GM19035 (cell line): ENCODE results near the gene DAPK3.
"Not testable (repeated sequence)": the region's sequence is repeated elsewhere in the genome, so short reads cannot be mapped to it uniquely, and the experiment has no call there.

ENCODE experiments used
- ATAC-seq: cut with Tn5 transposase; IDR thresholded peaks from one replicate; pipeline ENCODE4 v1.9.1; 2021; ENCODE audit not compliant: unreplicated experiment

DAPK3 gene

DNA sequence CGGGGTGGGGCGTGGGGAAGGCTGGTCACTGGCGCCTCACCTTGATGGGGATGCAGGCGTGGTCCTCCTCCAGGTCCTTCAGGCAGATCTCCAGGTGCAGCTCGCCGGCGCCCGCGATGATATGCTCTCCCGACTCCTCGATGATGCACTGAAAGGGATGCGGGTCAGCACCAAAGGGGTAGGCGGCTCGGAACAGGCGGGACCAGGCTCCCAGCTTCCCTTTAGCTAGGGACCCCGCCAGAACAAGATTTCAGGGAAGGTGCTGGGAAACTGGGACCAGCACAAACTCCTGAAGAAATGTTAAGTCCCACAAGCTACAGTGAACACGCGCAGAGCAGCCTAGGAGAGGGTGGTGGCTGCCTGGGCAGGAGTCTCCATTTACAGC is 8.4 kb upstream of the DAPK3 start:
- no peak for ATAC-seq

DNA sequence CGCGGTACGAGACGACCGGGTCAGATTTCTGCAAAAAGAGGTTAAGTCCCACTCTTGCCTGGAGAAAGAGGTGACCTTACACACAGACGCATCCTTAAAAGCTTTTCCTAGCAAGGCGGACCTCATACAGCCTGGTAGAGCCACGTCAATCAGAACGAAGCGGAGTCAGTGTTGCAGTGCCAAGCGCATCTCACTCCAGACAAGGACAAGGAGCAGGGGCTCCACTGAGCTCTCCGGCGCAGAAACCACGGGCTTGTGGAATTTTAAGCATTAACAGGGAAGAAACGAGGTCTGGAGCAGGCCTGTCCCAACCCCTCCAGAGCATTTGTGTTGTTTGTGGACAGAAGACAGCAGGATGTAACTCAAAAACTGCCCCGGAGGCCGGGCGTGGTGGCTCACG is 7.2 kb upstream of the DAPK3 start:
- no peak for ATAC-seq

DNA sequence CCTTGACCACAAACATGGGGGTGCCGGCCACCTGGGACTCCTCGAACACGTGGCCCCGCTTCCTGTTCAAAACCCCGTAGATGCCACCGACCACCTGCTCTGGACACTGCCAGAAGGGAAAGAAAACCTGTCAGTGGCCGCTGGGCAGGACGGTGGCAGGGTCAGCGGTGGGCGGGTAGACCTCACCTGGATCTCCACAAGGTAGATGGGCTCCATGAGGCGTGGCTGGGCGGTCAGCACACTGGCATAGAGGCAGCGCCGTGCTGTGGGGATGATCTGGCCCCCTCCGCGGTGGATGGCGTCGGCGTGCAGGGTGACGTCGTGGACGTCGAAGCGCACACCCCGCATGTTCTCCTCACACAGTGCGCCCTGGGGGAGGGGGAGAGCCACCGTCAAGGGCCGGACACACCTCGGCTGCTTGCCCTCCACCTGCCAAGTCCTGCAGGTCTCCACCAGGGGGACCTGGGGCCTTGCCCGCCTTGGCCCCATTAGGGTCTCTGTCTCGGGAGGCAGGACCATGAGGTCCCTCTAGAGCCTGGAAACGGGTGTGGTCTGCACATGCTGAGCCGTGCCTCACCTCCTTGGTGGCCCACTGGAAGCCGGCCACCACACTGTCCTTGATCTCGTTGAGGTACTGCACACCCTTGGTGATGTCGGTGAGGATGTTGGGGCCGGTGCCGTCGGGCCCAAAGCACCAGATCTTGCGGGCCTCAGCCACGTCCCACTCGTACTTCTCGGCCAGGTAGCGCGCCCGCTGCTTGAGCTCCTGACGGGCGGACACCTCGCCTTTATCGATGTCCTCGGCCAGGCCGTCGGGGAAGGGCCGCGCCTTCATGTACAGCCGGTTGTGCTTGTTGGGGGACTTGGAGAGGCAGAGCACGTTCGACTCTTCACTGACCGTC is 6.6 kb upstream of the DAPK3 start:
- no peak for ATAC-seq

DNA sequence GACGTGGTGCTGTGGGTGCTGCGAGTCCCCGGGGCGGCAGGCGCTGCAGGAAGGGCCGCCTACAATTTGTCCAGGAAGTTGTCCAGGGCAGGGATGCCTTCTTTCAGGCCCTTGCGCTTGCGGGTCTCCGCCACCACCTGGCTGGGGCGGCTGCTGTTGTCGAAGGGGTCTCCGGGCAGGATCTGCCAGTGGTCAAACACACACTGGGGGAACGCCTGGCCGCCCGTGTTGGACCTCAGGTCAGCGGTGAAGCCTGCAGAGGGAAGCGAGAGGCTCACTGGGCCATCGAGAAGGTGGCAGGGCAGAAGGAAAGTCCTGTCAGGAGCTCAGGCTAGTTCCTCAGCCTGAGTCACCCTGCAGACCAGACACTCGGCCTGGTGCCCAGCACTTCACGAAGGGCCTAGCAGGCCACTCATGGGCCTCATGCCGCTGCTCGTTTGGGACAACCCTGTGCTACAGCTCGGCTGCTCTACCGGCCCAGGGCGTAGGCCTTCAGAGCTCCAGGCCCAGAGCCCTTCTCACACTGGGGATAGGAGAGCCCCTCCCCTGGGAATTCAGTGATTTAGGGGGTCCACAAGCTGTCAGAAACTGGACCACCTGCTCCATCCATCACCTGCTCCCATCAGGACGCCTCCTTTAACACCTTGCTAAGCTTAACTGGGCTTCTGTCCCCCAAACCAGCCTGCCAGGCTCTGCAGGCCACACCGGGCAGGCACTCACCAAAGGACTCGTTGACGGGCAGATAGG is 5.8 kb upstream of the DAPK3 start:
- ATAC-seq, result no peak

DNA sequence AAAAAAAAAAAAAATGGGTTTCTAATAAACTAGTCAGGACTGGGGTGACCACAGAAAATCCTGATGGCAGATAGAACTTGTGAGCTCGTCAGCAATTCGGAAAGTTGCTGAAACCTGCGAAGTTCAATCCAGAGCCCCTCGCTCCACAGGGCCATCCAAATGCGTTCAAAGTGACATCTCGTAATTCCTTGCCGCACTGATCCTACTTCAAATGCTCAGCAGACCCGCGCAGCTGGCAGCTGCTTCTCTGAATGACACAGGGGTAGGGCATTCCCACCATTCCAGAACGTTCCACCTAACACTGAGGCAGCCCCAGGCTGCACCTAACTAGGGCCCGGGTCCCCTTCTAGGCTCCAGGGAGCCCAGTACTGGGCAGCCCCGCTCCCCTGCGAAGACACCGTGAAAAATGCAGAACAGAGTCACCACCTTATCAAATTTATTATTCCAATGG is 4.8 kb upstream of the DAPK3 start:
- ATAC-seq, result no peak

DNA sequence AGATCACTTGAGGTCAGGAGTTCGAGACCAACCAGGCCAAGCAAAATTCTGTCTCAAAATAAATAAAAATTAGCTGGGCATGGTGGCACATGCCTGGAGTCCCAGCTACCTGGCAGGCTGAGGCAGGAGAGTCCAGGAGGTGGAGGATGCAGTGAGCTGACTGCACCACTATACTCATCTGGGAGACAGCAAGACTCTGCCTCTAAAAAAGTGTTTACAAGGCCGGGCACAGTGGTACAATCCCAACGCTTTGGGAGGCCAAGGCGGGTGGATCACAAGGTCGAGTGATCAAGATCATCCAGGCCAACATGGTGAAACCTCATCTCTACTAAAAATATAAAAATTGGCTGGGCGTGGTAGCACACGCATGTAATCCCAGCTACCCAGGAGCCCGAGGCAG is 4.2 kb upstream of the DAPK3 start:
- no peak for ATAC-seq

DNA sequence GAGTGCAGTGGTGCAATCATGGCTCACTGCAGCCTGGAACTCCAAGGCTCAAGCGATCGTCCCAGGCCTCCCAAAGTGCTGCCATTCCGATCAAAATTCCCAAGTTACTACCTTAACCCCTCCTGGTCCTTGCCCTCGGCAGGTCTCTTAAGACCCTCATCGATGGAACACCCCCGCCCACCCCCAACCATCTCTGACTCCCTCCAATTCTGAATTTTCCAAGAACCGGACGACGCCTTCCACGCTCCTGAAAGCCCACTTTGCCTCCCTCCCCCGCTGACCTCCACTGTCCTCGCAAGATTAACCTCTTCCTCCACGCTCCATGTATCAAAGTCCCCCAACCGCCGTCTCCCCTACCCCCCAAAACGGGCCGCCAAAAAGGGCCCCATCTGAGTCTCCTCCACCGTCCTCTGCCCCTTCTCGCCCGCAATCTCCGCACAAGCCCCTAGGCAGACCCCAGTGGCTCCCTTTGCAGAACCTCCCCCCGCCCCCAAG is 539 bp downstream of the DAPK3 start:
- ATAC-seq, result no peak

DNA sequence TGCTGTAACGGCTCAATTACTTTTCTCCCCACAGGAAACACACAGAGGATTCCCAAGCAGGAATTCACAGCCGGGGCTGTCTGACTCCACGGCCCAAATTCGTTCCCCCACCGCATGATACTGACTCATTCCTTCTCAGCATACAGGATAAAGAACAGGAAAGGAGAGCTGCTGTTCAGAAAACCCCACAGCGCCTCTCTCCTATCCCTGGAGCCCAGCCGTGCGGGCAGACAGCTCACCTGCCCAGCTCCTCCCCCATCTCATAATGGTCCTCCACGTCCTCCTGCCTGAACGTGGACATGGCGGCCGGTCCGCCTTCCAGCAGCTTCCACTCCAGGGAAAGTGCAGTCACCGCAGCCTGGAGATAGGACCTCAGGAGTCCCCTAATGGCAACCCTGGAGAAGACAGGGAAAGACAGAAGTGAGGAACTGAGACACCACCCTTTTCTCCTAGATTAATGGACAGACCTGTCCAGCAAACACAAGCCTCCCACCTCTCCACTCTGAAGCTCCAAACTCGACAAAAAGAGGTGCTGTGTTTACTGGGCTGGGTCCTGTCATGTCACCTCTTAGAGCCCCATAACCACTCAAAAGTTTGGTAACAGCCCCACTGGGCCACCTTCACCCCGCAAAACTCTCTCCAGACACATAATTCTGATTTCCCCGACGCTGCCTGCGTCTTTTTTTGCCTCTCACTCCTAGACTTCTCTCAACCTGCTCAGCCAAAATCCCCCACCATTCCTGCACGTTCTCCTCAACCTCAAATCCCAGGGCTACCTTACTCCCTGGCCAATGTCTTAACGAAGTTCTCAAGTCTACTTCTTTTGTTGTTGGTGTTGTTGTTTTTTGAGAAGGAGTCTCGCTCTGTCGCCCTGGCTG is 1.2 kb downstream of the DAPK3 start:
- ATAC-seq, result no peak

DNA sequence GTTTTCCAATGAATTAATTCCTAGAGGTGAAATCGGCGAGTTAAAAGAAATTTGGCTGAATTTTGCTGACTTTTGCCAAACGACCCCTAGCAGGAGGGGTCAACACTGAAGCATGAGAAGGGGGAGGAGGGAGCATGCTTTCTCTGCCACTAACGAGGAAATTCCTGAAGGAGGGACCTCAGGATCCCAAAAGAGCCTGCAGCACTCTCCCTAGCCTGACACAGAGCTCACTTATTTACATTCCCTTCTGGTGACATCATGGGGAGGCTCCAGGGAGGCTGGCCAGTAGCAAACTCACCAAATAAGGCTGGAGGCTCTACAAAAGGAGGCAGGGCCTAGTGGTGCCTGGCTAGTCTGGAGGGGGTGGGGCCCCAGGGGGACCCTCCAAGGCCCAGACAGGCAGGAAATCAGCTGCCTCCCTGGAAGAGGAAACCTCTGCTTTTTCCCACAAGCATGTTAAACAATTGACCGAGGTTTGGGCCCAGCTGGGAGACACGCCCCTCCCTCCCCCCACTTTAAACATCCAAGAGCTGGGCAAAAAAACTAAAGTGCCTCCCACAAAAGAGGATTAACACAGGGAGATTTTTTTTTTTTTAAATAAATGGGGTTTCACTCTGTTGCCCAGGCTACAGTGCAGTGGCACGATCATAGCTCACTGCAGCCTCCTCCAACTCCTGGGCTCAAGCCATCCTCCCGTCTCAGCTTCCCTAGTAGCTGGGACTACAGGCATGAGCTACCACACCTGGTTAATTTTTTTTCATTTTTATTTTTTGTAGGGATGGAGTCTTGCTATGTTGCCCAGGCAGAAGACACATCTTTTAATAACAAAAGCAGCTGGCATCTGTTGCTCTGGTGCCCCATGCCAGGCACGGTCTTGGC is 2.1 kb downstream of the DAPK3 start:
- no peak for ATAC-seq

DNA sequence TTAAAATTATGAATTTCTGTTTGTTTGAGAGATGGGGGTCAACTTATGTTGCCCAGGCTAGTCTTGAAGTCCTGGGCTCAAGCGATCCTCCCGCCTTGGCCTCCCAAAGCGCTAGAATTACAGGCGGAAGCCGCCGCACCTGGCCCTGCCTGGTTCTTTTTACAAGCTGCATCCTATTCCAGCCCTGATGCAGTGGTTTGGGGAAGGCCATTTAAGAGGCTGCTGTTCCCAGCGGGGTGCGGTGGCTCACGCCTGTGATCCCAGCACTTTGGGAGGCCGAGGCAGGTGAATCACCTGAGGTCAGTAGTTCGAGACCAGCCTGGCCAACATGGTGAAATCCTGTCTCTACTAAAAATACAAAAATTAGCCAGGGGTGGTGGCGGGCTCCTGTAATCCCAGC is 2.9 kb downstream of the DAPK3 start:
- ATAC-seq, result not testable (repeated sequence)

DNA sequence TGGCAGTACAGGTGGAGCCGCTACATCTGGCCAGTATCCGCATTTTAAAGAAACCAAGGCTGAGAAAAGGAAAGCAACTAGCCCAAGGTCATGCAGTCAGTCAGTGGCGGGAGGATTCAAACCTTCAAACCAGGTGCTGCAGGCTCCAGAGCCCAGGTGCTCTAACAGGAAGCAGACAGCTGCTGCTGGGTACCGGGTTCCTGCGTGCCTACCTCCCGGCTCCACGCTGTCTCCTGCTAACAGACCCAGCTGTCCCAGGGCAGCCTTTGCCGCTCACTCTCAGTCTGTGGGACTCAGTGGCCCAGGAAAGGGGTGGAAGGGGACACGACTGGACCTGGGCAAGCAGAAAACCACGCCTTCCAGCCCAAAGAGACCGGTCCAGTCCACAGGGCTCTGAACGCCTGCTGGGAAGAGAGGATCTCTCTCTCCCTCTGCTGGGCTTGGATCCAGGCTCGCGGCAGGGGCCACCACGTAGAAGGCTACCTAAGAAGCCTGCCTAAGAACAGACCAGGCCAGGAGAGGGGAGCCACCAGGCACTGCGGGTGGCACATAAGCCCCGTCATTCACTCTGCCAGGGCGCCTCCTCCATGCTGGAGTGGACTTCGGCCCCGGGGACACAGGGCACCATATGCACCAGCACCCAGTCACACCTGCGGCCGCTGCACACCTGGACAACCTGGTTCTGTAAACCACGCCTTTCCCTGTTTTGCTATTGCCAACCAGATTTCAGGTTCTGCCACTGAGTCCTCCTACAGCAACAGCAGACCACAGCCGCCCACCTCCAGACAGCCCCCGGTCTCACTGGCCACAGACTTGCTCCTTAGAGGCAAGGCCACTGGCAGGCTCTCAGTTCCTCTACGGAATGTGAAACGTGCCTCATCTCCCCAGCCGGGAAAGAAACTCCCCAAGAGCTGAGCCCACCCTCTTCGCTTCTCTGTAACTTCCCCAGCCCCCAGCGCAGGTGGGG is 4.6 kb downstream of the DAPK3 start:
- no peak for ATAC-seq

DNA sequence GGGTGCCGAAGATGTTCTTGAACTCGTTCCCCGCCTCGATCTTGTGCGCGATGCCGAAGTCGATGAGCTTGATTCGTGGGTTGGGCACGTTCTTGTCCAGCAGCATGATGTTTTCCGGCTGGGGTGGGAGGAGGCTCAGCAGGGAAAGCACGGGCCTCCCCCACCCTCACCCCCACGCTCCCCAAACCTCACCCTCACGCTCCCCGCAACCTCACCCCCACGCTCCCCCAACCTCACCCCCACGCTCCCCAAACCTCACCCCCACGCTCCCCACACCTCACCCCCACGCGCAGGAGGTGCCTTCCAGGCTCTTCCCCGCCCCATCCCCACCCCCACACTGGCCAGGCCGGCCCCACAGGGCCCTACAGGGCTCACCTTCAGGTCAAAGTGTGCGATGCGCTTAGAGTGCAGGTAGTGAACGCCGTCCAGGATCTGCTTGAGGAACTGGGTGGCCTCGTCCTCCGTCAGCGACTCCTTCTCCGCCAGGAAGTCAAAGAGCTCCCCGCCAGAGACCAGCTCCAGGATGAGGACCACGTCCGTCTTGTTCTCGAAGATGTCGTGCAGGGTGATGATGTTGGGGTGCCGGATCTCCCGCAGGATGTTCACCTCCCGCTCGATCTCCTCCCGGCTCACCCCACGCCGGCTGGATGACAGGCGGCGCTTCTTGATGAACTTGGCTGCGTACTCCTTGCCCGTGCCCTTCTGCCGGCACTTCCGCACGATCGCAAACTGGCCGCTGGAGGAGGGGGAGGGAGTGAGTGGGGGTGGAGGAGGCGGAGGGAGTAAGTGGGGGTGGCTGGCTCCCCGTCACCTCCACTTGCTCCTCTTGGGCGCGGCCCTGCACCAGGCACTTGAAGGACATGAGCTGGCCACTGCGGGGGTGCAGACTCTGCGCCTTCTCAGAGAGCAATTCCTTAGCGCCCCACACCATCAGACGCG is 6.4 kb downstream of the DAPK3 start:
- ATAC-seq, result no peak

DNA sequence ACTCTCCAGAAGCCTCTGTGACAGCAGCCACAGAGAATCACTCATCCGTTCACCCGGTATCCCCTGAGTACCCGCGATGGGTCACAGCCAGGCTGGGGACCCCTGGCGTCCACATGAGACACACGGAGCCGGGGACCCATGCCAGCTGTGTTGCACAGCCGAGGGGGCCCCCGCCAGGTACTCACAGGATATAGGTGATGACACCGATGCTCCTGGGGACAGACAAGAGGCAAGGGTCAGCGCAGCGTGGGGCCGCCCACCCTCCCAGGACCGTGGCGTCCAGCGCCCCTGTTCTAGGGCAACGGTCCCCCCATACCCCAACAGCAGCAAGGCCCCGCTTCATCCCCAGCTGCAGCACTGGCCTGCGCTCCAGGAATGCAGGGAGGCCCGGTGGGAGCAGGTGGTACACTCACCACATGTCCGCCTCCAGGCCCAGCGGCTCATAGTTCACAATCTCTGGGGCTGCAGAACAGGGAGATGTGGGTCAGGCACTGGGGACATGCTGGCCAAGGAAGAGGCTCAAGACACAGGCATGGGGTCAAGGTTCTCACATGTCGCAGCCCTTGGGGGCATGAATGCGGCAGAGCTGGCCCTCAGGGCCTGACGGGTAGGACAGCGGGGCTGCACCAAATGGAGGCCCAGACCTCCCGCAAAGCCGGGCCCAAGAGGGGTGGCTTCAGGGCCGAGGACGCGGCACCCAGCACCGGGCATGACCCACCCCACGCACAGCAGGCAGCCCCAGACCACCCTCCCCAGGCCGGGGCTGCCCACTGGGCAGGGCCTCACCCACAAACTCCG is 7.2 kb downstream of the DAPK3 start:
- ATAC-seq, result no peak

DNA sequence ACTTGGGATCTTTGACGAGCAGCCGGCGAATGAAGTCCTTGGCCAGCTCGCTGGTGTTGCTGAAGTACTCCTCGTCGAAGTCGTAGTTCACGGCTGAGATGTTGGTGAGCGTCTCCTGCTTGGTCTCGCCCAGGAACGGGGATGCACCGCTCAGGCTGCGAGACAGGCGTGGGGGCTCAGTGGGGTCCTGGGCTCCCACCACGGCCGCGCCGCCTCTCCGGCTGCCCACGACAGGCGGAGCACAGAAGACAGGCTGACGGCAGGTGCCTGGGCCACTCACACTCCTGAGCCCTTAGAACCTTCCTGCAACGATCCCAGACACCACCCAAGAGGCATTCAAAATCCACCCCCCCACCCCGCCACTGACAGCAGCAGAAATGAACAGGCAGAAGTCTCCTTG is 9.9 kb downstream of the DAPK3 start:
- ATAC-seq, result no peak

DNA sequence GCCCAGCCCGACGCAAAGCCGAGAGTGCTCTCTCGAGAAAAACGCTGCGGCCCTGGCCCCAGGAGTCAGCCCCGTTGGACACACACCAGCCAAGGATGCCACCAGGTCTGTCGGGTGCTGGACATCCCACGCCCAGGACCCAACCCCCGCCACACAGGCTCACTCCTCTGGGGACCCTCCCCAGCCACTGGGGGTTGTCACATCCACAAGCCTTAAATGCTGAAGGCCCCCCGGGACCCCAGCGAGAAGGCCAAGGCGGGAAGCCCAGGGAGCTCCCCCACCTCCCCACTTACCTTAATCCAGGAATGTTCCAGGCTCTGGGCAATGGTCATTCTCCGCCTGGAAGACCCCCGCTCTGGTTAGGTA is 11.2 kb downstream of the DAPK3 start:
- ATAC-seq, result no peak

DNA sequence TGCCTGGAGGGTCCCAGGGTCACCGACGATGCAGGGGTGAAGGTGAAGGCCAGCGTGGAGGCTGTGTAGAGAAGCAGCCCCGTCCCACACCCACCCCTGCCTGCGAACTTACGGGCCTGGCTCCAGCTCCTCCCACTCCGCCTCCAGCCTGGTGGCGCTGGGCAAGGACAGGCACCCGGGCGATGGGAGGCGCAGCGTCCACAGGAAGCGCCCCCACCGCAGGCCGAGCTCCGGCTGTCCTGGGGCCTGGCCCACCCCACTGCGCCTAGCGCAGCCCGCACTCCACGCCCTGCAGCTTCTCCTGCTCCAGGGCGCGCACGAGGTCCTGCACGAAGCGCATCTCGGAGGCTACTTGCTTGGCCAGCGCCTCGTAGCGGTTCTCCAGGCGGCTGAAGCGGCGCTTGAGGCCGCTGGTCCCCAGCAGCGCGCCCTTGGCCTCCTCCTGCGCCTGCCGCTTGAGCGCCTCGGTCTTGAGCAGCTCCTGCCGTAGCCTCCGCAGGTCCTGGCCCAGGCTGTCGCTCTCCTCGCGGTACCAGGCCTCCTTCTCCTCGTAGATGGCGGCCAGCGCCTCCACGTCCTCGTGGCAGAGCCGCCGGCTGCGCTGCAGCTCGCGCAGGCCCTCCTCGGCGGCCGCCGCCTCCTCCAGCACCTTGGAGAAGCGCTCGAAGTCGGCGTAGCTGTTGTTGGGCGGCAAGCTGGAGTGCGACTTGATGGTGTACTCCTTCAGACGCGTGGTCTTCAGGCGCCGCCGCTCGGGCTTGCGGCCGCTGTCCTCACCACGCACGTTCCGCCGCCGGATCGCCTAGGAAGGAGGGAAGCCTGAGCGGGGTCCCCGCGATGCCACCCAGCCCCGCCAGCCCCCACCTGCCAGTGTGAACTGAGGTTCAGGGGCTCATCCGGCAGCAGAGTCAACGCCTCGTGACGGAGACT is 11.8 kb downstream of the DAPK3 start:
- ATAC-seq, result no peak
